NCI-H446 treated with DMSO at 0.1 percent for 48 hours (cell line): Measurements from ENCODE around the gene TAF1.
"Not testable (repeated sequence)": the region's sequence is repeated elsewhere in the genome, so short reads cannot be mapped to it uniquely, and the experiment has no call there.

Source experiments
- DNase-seq: peaks from one replicate; lab custom pipeline; 2025; lab: John Stamatoyannopoulos, UW

TAF1 gene

GRCh38 chrX:71420686-71421085 is 54.5 kb downstream of the TAF1 start:
- DNase-seq, result no peak

GRCh38 chrX:71432733-71433132 is 66.6 kb downstream of the TAF1 start:
- DNase-seq, result no peak

GRCh38 chrX:71438750-71439149 is 72.6 kb downstream of the TAF1 start:
- DNase-seq, result no peak

GRCh38 chrX:71439420-71439819 is 73.3 kb downstream of the TAF1 start:
- DNase-seq, result no peak

- no peak for DNase-seq
These were observed 73.7 kb downstream of the TAF1 start for GRCh38 chrX:71439896-71440295.

GRCh38 chrX:71440401-71440800 is 74.2 kb downstream of the TAF1 start:
- no peak for DNase-seq

- not testable (repeated sequence) for DNase-seq
These were observed 75.7 kb downstream of the TAF1 start for GRCh38 chrX:71441809-71442208.

GRCh38 chrX:71450433-71451106 is 84.4 kb downstream of the TAF1 start:
- DNase-seq, result no peak

- not testable (repeated sequence) for DNase-seq
These were observed 85.4 kb downstream of the TAF1 start for GRCh38 chrX:71451518-71451917.

- no peak for DNase-seq
These were observed 86.9 kb downstream of the TAF1 start for GRCh38 chrX:71453056-71453455.

- DNase-seq, result no peak
These were observed 88.1 kb downstream of the TAF1 start for GRCh38 chrX:71454222-71454621.

GRCh38 chrX:71458866-71459265 is 92.7 kb downstream of the TAF1 start:
- no peak for DNase-seq

- no peak for DNase-seq
These were observed 98.8 kb downstream of the TAF1 start for GRCh38 chrX:71464968-71465367.

GRCh38 chrX:71466979-71467523 is 100.9 kb downstream of the TAF1 start:
- no peak for DNase-seq

- no peak for DNase-seq
These were observed 109.8 kb downstream of the TAF1 start for GRCh38 chrX:71475785-71476540.

- no peak for DNase-seq
These were observed 116.2 kb downstream of the TAF1 start for GRCh38 chrX:71482228-71482958.

- DNase-seq, result no peak
These were observed 121.7 kb downstream of the TAF1 start for GRCh38 chrX:71487814-71488213.

- DNase-seq, result no peak
These were observed 123.4 kb downstream of the TAF1 start for GRCh38 chrX:71489540-71489939.

GRCh38 chrX:71492231-71493065 is 126.3 kb downstream of the TAF1 start:
- no peak for DNase-seq

GRCh38 chrX:71493111-71493613 is 127.0 kb downstream of the TAF1 start:
- DNase-seq, result no peak

- DNase-seq, result not testable (repeated sequence)
These were observed 129.8 kb downstream of the TAF1 start for GRCh38 chrX:71495979-71496378.

- no peak for DNase-seq
These were observed 130.3 kb downstream of the TAF1 start for GRCh38 chrX:71496476-71496875.
